Vagina (tissue), 2 donors: Measurements from ENCODE around the gene ODAD2.

Experiments used
- POLR2A ChIP-seq, 2 donors: fragments of 450-650 bp; IDR thresholded peaks; one replicate each; pipeline ENCODE4 v1.6.1; 2017; ENCODE audit warnings: antibody characterized with exemption in 2 of 2, mild to moderate bottlenecking in 2 of 2, moderate library complexity in 2 of 2
- POLR2AphosphoS5 ChIP-seq, 2 donors: sonication (generic); formaldehyde crosslinking; IDR thresholded peaks; one replicate each; pipeline ENCODE4 v1.9.0; 2017; ENCODE audit warnings: antibody characterized with exemption in 2 of 2, mild to moderate bottlenecking in 2 of 2, low read depth in 1 of 2; ENCODE audit not compliant: insufficient read depth in 1 of 2

DNA sequence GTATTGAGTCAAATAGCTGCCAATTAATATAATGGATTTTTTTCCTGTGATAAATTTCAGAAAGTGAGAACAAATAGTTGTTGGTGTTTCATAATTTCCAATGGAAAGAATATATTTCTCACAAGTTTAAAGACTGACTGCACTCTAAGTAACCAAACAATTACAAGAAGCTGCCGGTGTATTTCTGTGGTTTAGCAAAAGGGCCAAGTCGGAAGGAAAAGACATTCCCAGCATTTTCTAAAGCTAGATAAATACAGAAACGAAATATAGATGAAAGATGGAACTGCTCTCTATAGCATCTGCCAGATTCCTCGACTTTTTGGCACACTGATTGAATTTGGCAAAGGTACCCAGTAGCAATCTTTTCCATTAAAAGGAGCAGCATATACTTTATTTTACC is 160.5 kb downstream of the ODAD2 start:
- TF ChIP-seq POLR2AphosphoS5 (IDR thresholded peaks at IDR 0.05; ENCODE audit: insufficient read depth in 1 of 2, low read depth in 1 of 2) = no peak
- no peak for TF ChIP-seq POLR2A (IDR thresholded peaks at IDR 0.05)
